Endothelial cell of hepatic sinusoid (primary cell): ENCODE measurements around the gene P2RY2.

Experiments
- in situ Hi-C: cut with HindIII; loops from 2 replicates; pipeline ENCODE4 v1.10.0; 2017; ENCODE audit warnings: low sequenced_read_pairs

Gene P2RY2

GRCh38 chr11:73223998-73224730 lies 6.1 kb downstream of the P2RY2 start:
- in situ Hi-C loops = loop anchor here (5.0 kb wide), 2 partner anchors 47 to 58 kb away; no protein-coding TSS in a partner anchor

GRCh38 chr11:73225001-73225686 lies 7.1 kb downstream of the P2RY2 start:
- in situ Hi-C loops = no loop called here

- in situ Hi-C loops = no loop called here
These were observed 7.8 kb downstream of the P2RY2 start for GRCh38 chr11:73225851-73226250.

GRCh38 chr11:73226297-73227006 lies 8.4 kb downstream of the P2RY2 start:
- in situ Hi-C loops = no loop called here

GRCh38 chr11:73227571-73228211 lies 9.6 kb downstream of the P2RY2 start:
- in situ Hi-C loops = no loop called here

- in situ Hi-C loops = no loop called here
These were observed 10.4 kb downstream of the P2RY2 start for GRCh38 chr11:73228268-73229134.

GRCh38 chr11:73229321-73229895 lies 11.3 kb downstream of the P2RY2 start:
- in situ Hi-C loops = no loop called here

- in situ Hi-C loops = loop anchor here (10.0 kb wide), 1 partner anchor 475 kb away; the partner anchor contains the start of gene ARAP1
These were observed 12.1 kb downstream of the P2RY2 start for GRCh38 chr11:73229896-73230875.

- in situ Hi-C loops = loop anchor here (10.0 kb wide), 1 partner anchor 476 kb away; the partner anchor contains the start of gene ARAP1
These were observed 12.8 kb downstream of the P2RY2 start for GRCh38 chr11:73230931-73231330.

- in situ Hi-C loops = loop anchor here (10.0 kb wide), 1 partner anchor 478 kb away; the partner anchor contains the start of gene ARAP1
These were observed 14.4 kb downstream of the P2RY2 start for GRCh38 chr11:73232487-73232886.

GRCh38 chr11:73233211-73233610 lies 15.1 kb downstream of the P2RY2 start:
- in situ Hi-C loops = loop anchor here (10.0 kb wide), 1 partner anchor 478 kb away; the partner anchor contains the start of gene ARAP1

GRCh38 chr11:73233692-73234470 lies 15.8 kb downstream of the P2RY2 start:
- in situ Hi-C loops = loop anchor here (10.0 kb wide), 1 partner anchor 479 kb away; the partner anchor contains the start of gene ARAP1

GRCh38 chr11:73234471-73235181 lies 16.5 kb downstream of the P2RY2 start:
- in situ Hi-C loops = loop anchor here (10.0 kb wide), 1 partner anchor 480 kb away; the partner anchor contains the start of gene ARAP1

GRCh38 chr11:73235236-73235786 lies 17.2 kb downstream of the P2RY2 start:
- in situ Hi-C loops = loop anchor here (10.0 kb wide), 1 partner anchor 481 kb away; the partner anchor contains the start of gene ARAP1

GRCh38 chr11:73236205-73236765 lies 18.2 kb downstream of the P2RY2 start:
- in situ Hi-C loops = loop anchor here (10.0 kb wide), 1 partner anchor 481 kb away; the partner anchor contains the start of gene ARAP1

GRCh38 chr11:73236854-73237253 lies 18.8 kb downstream of the P2RY2 start:
- in situ Hi-C loops = loop anchor here (10.0 kb wide), 1 partner anchor 482 kb away; the partner anchor contains the start of gene ARAP1
